Mesendoderm (in vitro differentiated cells): ENCODE measurements around the gene CHST12.
"Not testable (repeated sequence)": the region's sequence is repeated elsewhere in the genome, so short reads cannot be mapped to it uniquely, and the experiment has no call there.

Experiments
- DNase-seq: peaks from one replicate; pipeline ENCODE4 v3.0.0; 2013
- H2AK5ac ChIP-seq: 2 replicates; pipeline ENCODE4 v1.6.1; 2013; ENCODE audit warnings: low read length, inconsistent platforms
- H2BK120ac ChIP-seq: 2 replicates; pipeline ENCODE4 v1.6.1; 2013; ENCODE audit warnings: low read depth, mild to moderate bottlenecking, low read length, moderate library complexity, mixed read lengths
- H2BK15ac ChIP-seq: replicated peaks from 2 replicates; pipeline ENCODE4 v1.6.1; 2013; ENCODE audit warnings: low read depth, mild to moderate bottlenecking, moderate library complexity
- H2BK5ac ChIP-seq: 2 replicates; pipeline ENCODE4 v1.6.1; 2013; ENCODE audit warnings: low read length, inconsistent platforms
- H3K18ac ChIP-seq: 2 replicates; pipeline ENCODE4 v1.6.1; 2013; ENCODE audit warnings: mild to moderate bottlenecking, low read length, mixed read lengths
- H3K23ac ChIP-seq: one replicate; pipeline ENCODE4 v1.6.1; 2013; ENCODE audit warnings: low read length
- H3K27ac ChIP-seq: 2 replicates; pipeline ENCODE4 v1.5.1; 2013; ENCODE audit warnings: low read depth, mild to moderate bottlenecking, inconsistent platforms, low read length, moderate library complexity
- H3K27me3 ChIP-seq: 2 replicates; pipeline ENCODE4 v1.6.1; 2013; ENCODE audit warnings: low read length, control low read depth, mild to moderate bottlenecking, inconsistent platforms; ENCODE audit not compliant: insufficient read depth, poor library complexity
- H3K36me3 ChIP-seq: 2 replicates; pipeline ENCODE4 v1.6.1; 2013; ENCODE audit warnings: low read length, inconsistent platforms; ENCODE audit not compliant: control insufficient read depth, insufficient read depth
- H3K4ac ChIP-seq: one replicate; pipeline ENCODE4 v1.6.1; 2013; ENCODE audit warnings: low read depth, mild to moderate bottlenecking, low read length, moderate library complexity
- H3K4me1 ChIP-seq: 2 replicates; pipeline ENCODE4 v1.6.1; 2013; ENCODE audit warnings: low read depth, low read length, inconsistent platforms; ENCODE audit not compliant: control insufficient read depth
- H3K4me2 ChIP-seq: 2 replicates; pipeline ENCODE4 v1.6.1; 2013; ENCODE audit warnings: low read length
- H3K4me3 ChIP-seq: 2 replicates; pipeline ENCODE4 v1.5.1; 2013; ENCODE audit warnings: mild to moderate bottlenecking, low read length
- H3K56ac ChIP-seq: one replicate; pipeline ENCODE4 v1.6.1; 2013; ENCODE audit warnings: low read length
- H3K79me1 ChIP-seq: 2 replicates; pipeline ENCODE4 v1.6.1; 2013; ENCODE audit warnings: low read length, inconsistent platforms
- H3K79me2 ChIP-seq: 2 replicates; pipeline ENCODE4 v1.6.1; 2013; ENCODE audit warnings: mild to moderate bottlenecking, low read length; ENCODE audit not compliant: control insufficient read depth, insufficient read depth
- H3K9ac ChIP-seq: 2 replicates; pipeline ENCODE4 v1.6.1; 2013; ENCODE audit warnings: low read length, inconsistent platforms
- H4K5ac ChIP-seq: one replicate; pipeline ENCODE4 v1.6.1; 2013; ENCODE audit warnings: low read length
- H4K8ac ChIP-seq: one replicate; pipeline ENCODE4 v1.6.1; 2013; ENCODE audit warnings: low read depth, mild to moderate bottlenecking, control low read depth, low read length, moderate library complexity
- WGBS: extraction: QIAGEN DNeasy Blood & Tissue Kit; methylation state at CpG from one replicate; pipeline ENCODE4 v1.1.7; 2013; ENCODE audit warnings: low lambda C conversion rate, missing lambda C conversion rate; ENCODE audit not compliant: insufficient coverage; ENCODE audit errors: extremely low coverage; 5-methylcytosine and 5-hydroxymethylcytosine counted together

CHST12 gene

GRCh38 chr7:2384354-2385243 lies 18.8 kb upstream of the CHST12 start:
- H3K79me1 ChIP-seq, result peaks cover 1% of the 10 kb centered on the region
- no peak overlapping the region for H4K8ac ChIP-seq
- H2BK120ac ChIP-seq, result no peak overlapping the region
- H3K4me1 ChIP-seq, result no peaks in the 10 kb centered on the region
- H3K4me2 ChIP-seq, result no peak overlapping the region
- H4K5ac ChIP-seq, result no peak overlapping the region
- H3K27ac ChIP-seq, result no peak overlapping the region
- WGBS, result no CpG with 5 or more reads among the region's 19 CpGs
- H3K4me3 ChIP-seq, result no peak overlapping the region
- no peak overlapping the region for H2BK5ac ChIP-seq
- H3K18ac ChIP-seq, result no peak overlapping the region
- H3K36me3 ChIP-seq, result peaks cover 16% of the 10 kb centered on the region
- no peaks in the 10 kb centered on the region for H3K27me3 ChIP-seq
- DNase-seq, result no peak
- H3K9ac ChIP-seq, result no peak overlapping the region
- H3K79me2 ChIP-seq, result no peaks in the 10 kb centered on the region
- no peak overlapping the region for H2AK5ac ChIP-seq
- no peak overlapping the region for H3K56ac ChIP-seq
- no peak overlapping the region for H3K4ac ChIP-seq
- H2BK15ac ChIP-seq, result no peak overlapping the region
- no peak overlapping the region for H3K23ac ChIP-seq

- not testable (repeated sequence) for H3K23ac ChIP-seq, H2BK120ac ChIP-seq, H3K4ac ChIP-seq, H2BK15ac ChIP-seq, H3K36me3 ChIP-seq, H3K56ac ChIP-seq, H2AK5ac ChIP-seq, H4K8ac ChIP-seq, H3K27me3 ChIP-seq, H2BK5ac ChIP-seq, H3K4me1 ChIP-seq, DNase-seq, H3K79me1 ChIP-seq, H3K4me2 ChIP-seq, H3K79me2 ChIP-seq, H3K4me3 ChIP-seq, H3K27ac ChIP-seq, H4K5ac ChIP-seq, H3K18ac ChIP-seq, H3K9ac ChIP-seq
- WGBS, result no CpG with 5 or more reads among the region's 9 CpGs
These were observed 17.3 kb upstream of the CHST12 start for GRCh38 chr7:2386122-2386521.

GRCh38 chr7:2386964-2387669 lies 16.3 kb upstream of the CHST12 start:
- no peak overlapping the region for H3K4me2 ChIP-seq
- no peak overlapping the region for H3K4me3 ChIP-seq
- H3K56ac ChIP-seq, result no peak overlapping the region
- no peak overlapping the region for H3K4ac ChIP-seq
- no peaks in the 10 kb centered on the region for H3K27me3 ChIP-seq
- H2BK5ac ChIP-seq, result no peak overlapping the region
- H3K9ac ChIP-seq, result no peak overlapping the region
- no peaks in the 10 kb centered on the region for H3K4me1 ChIP-seq
- no peak overlapping the region for H3K27ac ChIP-seq
- no peak overlapping the region for H3K23ac ChIP-seq
- H2BK120ac ChIP-seq, result no peak overlapping the region
- no peak overlapping the region for H2AK5ac ChIP-seq
- WGBS, result no CpG with 5 or more reads among the region's 17 CpGs
- H4K8ac ChIP-seq, result no peak overlapping the region
- no peaks in the 10 kb centered on the region for H3K79me1 ChIP-seq
- no peak overlapping the region for H3K18ac ChIP-seq
- H3K79me2 ChIP-seq, result no peaks in the 10 kb centered on the region
- no peaks in the 10 kb centered on the region for H3K36me3 ChIP-seq
- no peak overlapping the region for H4K5ac ChIP-seq
- peak; percentile 17 for DNase-seq
- no peak overlapping the region for H2BK15ac ChIP-seq

- Histone ChIP-seq H3K4ac (no peak overlapping the region), H3K4me2 (no peak overlapping the region), H2BK15ac (no peak overlapping the region), H3K79me2 (no peaks in the 10 kb centered on the region), H3K4me3 (no peak overlapping the region), H3K56ac (no peak overlapping the region), H3K79me1 (no peaks in the 10 kb centered on the region), H3K9ac (no peak overlapping the region), H3K36me3 (no peaks in the 10 kb centered on the region), H3K27me3 (no peaks in the 10 kb centered on the region), H3K23ac (no peak overlapping the region), H2AK5ac (no peak overlapping the region), H2BK5ac (no peak overlapping the region), H3K27ac (no peak overlapping the region), H2BK120ac (no peak overlapping the region), H3K18ac (no peak overlapping the region), H4K5ac (no peak overlapping the region), H4K8ac (no peak overlapping the region), H3K4me1 (no peaks in the 10 kb centered on the region)
- WGBS, result no CpG with 5 or more reads among the region's 31 CpGs
- no peak for DNase-seq
These were observed 15.3 kb upstream of the CHST12 start for GRCh38 chr7:2387897-2388636.

GRCh38 chr7:2388637-2388954 lies 14.8 kb upstream of the CHST12 start:
- Histone ChIP-seq H3K79me1 (no peaks in the 10 kb centered on the region), H3K27ac (no peak overlapping the region), H3K4me1 (no peaks in the 10 kb centered on the region), H3K36me3 (no peaks in the 10 kb centered on the region), H3K4me2 (no peak overlapping the region), H4K8ac (no peak overlapping the region), H2BK5ac (no peak overlapping the region), H3K9ac (no peak overlapping the region), H2AK5ac (no peak overlapping the region), H3K79me2 (no peaks in the 10 kb centered on the region), H3K4ac (no peak overlapping the region), H3K4me3 (no peak overlapping the region), H4K5ac (no peak overlapping the region), H2BK15ac (no peak overlapping the region), H2BK120ac (no peak overlapping the region), H3K18ac (no peak overlapping the region), H3K27me3 (no peaks in the 10 kb centered on the region), H3K23ac (no peak overlapping the region), H3K56ac (no peak overlapping the region)
- no peak for DNase-seq
- WGBS, result no CpG with 5 or more reads among the region's 5 CpGs
